OCI-LY7 (cell line): ENCODE results near the gene FAM111B. TPM values are rescaled to one million over a fixed set of nuclear protein-coding genes. Genes with fewer than 3 reads are reported as not detected.
"Not testable (repeated sequence)": the region's sequence is repeated elsewhere in the genome, so short reads cannot be mapped to it uniquely, and the experiment has no call there.

ENCODE experiments used
- BruUV-seq: library from RNA; stranded (reverse); fragments of 400-500 nt; replicated peaks from 2 replicates; lab custom pipeline; 2021; lab: Mats Ljungman, UMichigan
- CTCF ChIA-PET: fragments of 300-600 bp; sonication (Branson Sonifier 250); formaldehyde crosslinking; loops from one replicate; lab custom pipeline; 2022; ENCODE audit warnings: antibody characterized with exemption; ENCODE audit not compliant: unreplicated experiment; lab: Charles Lee
- POLR2A ChIA-PET: fragments of 300-600 bp; sonication (Branson Sonifier 250); formaldehyde crosslinking; loops from one replicate; lab custom pipeline; 2022; ENCODE audit warnings: antibody characterized with exemption; lab: Charles Lee
- DNase-seq: peaks from one replicate; pipeline ENCODE4 v3.0.0-alpha.2; 2015; ENCODE audit warnings: low spot score
- H2AFZ ChIP-seq: fragments of 200-600 bp; sonication (generic), shearing (Covaris generic); 2 replicates; pipeline ENCODE4 v1.6.1; 2014; ENCODE audit warnings: mild to moderate bottlenecking, antibody characterized with exemption, low read length, moderate library complexity
- H3K27ac ChIP-seq: fragments of 200-600 bp; sonication (generic); 2 replicates; pipeline ENCODE4 v1.5.1; 2014; ENCODE audit warnings: mixed run types, low read depth, mild to moderate bottlenecking, moderate library complexity, low read length, inconsistent platforms; ENCODE audit not compliant: poor library complexity, severe bottlenecking
- H3K36me3 ChIP-seq: fragments of 200-600 bp; sonication (generic); 2 replicates; pipeline ENCODE4 v1.6.1; 2014; ENCODE audit warnings: mild to moderate bottlenecking, antibody characterized with exemption, low read length, moderate library complexity, mixed read lengths; ENCODE audit not compliant: insufficient read depth
- H3K4me1 ChIP-seq: fragments of 200-600 bp; sonication (generic); 2 replicates; pipeline ENCODE4 v1.5.1; 2014; ENCODE audit warnings: mild to moderate bottlenecking, low read length; ENCODE audit not compliant: insufficient read depth, poor library complexity, severe bottlenecking
- H3K4me2 ChIP-seq: fragments of 200-600 bp; sonication (generic); 2 replicates; pipeline ENCODE4 v1.6.1; 2014; ENCODE audit warnings: mild to moderate bottlenecking, low read length
- H3K4me3 ChIP-seq: fragments of 200-600 bp; sonication (generic); 2 replicates; pipeline ENCODE4 v1.5.1; 2014; ENCODE audit warnings: mild to moderate bottlenecking, low read depth, low read length; ENCODE audit not compliant: poor library complexity, severe bottlenecking
- H3K79me2 ChIP-seq: fragments of 200-600 bp; sonication (generic); 2 replicates; pipeline ENCODE4 v1.6.1; 2016; ENCODE audit warnings: low read depth, mild to moderate bottlenecking, low read length, moderate library complexity, mixed read lengths; ENCODE audit not compliant: insufficient read depth
- H3K9me2 ChIP-seq: fragments of 200-600 bp; sonication (generic); 2 replicates; pipeline ENCODE4 v1.6.1; 2016; ENCODE audit warnings: mild to moderate bottlenecking, low read length, mixed read lengths; ENCODE audit not compliant: insufficient read depth
- H3K9me3 ChIP-seq: fragments of 200-600 bp; sonication (generic); 2 replicates; pipeline ENCODE4 v1.6.1; 2014; ENCODE audit warnings: mild to moderate bottlenecking, mixed run types, low read length, mixed read lengths
- H4K20me1 ChIP-seq: fragments of 200-600 bp; sonication (generic); 2 replicates; pipeline ENCODE4 v1.6.1; 2014; ENCODE audit warnings: mild to moderate bottlenecking, antibody characterized with exemption, low read length, moderate library complexity, mixed read lengths; ENCODE audit not compliant: insufficient read depth
- CTCF ChIP-seq: fragments of 200-600 bp; sonication (generic); conservative IDR thresholded peaks from 2 replicates; pipeline ENCODE4 v1.5.1; 2014; ENCODE audit warnings: mild to moderate bottlenecking, antibody characterized with exemption, low read length, moderate library complexity, mixed read lengths
- EZH2phosphoT487 ChIP-seq: fragments of 200-600 bp; sonication (generic); IDR thresholded peaks from 2 replicates; pipeline ENCODE4 v1.6.1; 2018; ENCODE audit warnings: low read depth, borderline replicate concordance, mild to moderate bottlenecking, mixed run types, antibody characterized with exemption, low read length, moderate library complexity, mixed read lengths
- intact Hi-C: fragments of 100-400 bp; cut with micrococcal nuclease; formaldehyde crosslinking; loops from one replicate; pipeline ENCODE4 v1.10.0; 2022; ENCODE audit not compliant: unreplicated experiment
- total RNA-seq, 2 experiments: library from RNA; depleted of rRNA in 1 of 2; stranded (reverse); fragments of >200 nt in 1 of 2; shearing (Covaris generic) in 1 of 2; gene quantifications; 2 replicates each; pipeline ENCODE4 v1.2.3, GENCODE V29; 2014 to 2022

Gene FAM111B
- total RNA-seq, 2 experiments from 2014 or later, result 37.6 to 38.1 TPM

GRCh38 chr11:59062602-59063529 is 44.2 kb upstream of the FAM111B start:
- intact Hi-C loops, result no loop called here

GRCh38 chr11:59063996-59064727 is 42.9 kb upstream of the FAM111B start:
- H3K9me2 ChIP-seq, H3K79me2 ChIP-seq, DNase-seq, H3K27ac ChIP-seq, BruUV-seq, H2AFZ ChIP-seq, H3K36me3 ChIP-seq, H3K4me3 ChIP-seq, H4K20me1 ChIP-seq, intact Hi-C loops, CTCF ChIA-PET, H3K4me2 ChIP-seq, POLR2A ChIA-PET, H3K4me1 ChIP-seq, H3K9me3 ChIP-seq: not testable (repeated sequence)

More at GRCh38 chr11:59062602-59063529, 44.2 kb upstream of the FAM111B start:
- Histone ChIP-seq H3K4me2 (no peak overlapping the region), H3K36me3 (no peaks in the 10 kb centered on the region), H4K20me1 (no peaks in the 10 kb centered on the region), H3K4me3 (no peak overlapping the region), H3K9me2 (no peaks in the 10 kb centered on the region), H2AFZ (no peak overlapping the region), H3K27ac (no peak overlapping the region), H3K9me3 (no peaks in the 10 kb centered on the region), H3K79me2 (no peaks in the 10 kb centered on the region), H3K4me1 (peaks cover 16% of the 10 kb centered on the region)
- DNase-seq, result no peak
- ChIA-PET CTCF (no interaction called here), POLR2A (no interaction called here)
- TF ChIP-seq EZH2phosphoT487 (no peak), CTCF (no peak)
- no TSS peak for BruUV-seq

- H3K4me1 ChIP-seq, result peaks cover 4% of the 10 kb centered on the region
- no peak overlapping the region for H2AFZ ChIP-seq
- H3K27ac ChIP-seq, result no peak overlapping the region
- no peaks in the 10 kb centered on the region; the same call in 1 of the 2 replicates for H3K36me3 ChIP-seq
- H4K20me1 ChIP-seq, result no peaks in the 10 kb centered on the region
- H3K79me2 ChIP-seq, result no peaks in the 10 kb centered on the region
- no peak overlapping the region for H3K4me2 ChIP-seq
- BruUV-seq, result no TSS peak
- H3K9me3 ChIP-seq, result peaks cover 1% of the 10 kb centered on the region; the same call in 1 of the 2 replicates
- no peak overlapping the region for H3K4me3 ChIP-seq
- no peaks in the 10 kb centered on the region for H3K9me2 ChIP-seq
- POLR2A ChIA-PET, result interaction anchor here (1.2 kb wide), 2 partner anchors 10 to 39 kb away, joined by 3 to 4 read pairs; no protein-coding TSS in a partner anchor
- CTCF ChIA-PET, result no interaction called here
- DNase-seq, result no peak
- intact Hi-C loops, result no loop called here
- TF ChIP-seq EZH2phosphoT487 (no peak), CTCF (no peak)
Observed at GRCh38 chr11:59069087-59069486, 38.0 kb upstream of the FAM111B start.
